SK-N-SH (cell line): ENCODE results near the gene DELE1.

ENCODE experiments used
- CHD2 ChIP-seq: fragments of 150-350 bp; IDR thresholded peaks from 2 replicates; pipeline ENCODE4 v1.6.1; 2018; ENCODE audit warnings: low read length; ENCODE audit not compliant: partially characterized antibody
- CTCF ChIP-seq: fragments of 200-600 bp; sonication (generic); IDR thresholded peaks from 2 replicates; pipeline ENCODE4 v1.6.1; 2017; ENCODE audit warnings: antibody characterized with exemption, mild to moderate bottlenecking, moderate library complexity
- EZH2phosphoT487 ChIP-seq: fragments of 200-600 bp; sonication (generic); IDR thresholded peaks from 2 replicates; pipeline ENCODE4 v1.6.1; 2017; ENCODE audit warnings: low read depth, mixed run types, mild to moderate bottlenecking, antibody characterized with exemption, moderate library complexity, borderline replicate concordance
- FOXJ3 ChIP-seq: sonication (generic); formaldehyde crosslinking; IDR thresholded peaks from 2 replicates; pipeline ENCODE4 v1.5.1; 2020; ENCODE audit warnings: mild to moderate bottlenecking, missing genetic modification reagents
- TCF12 ChIP-seq: IDR thresholded peaks from 2 replicates; pipeline ENCODE4 v1.4.0; 2012

- TF ChIP-seq CTCF (no peak; the same call in 1 of the 2 replicates), TCF12 (no peak), FOXJ3 (no peak), CHD2 (no peak), EZH2phosphoT487 (no peak)
These were observed 44.3 kb upstream of the DELE1 start for GRCh38 chr5:141879426-141879759.
